A673 (cell line): ENCODE data around the gene C15orf62.

Experiments
- EZH2 ChIP-seq: fragments of 200-600 bp; sonication (generic); IDR thresholded peaks from 2 replicates; pipeline ENCODE4 v1.6.1; 2017; ENCODE audit warnings: borderline replicate concordance, low read depth, mild to moderate bottlenecking, mixed read lengths, antibody characterized with exemption, low read length; ENCODE audit not compliant: poor library complexity, severe bottlenecking
- TF ChIP-seq, protein P1 (sequence below): fragments of 300-800, 200-600 bp; sonication (generic); conservative IDR thresholded peaks from 2 replicates; pipeline ENCODE4 v1.5.1; 2017; ENCODE audit warnings: low read depth, mild to moderate bottlenecking, antibody characterized with exemption, low read length, moderate library complexity, mixed read lengths

DNA sequence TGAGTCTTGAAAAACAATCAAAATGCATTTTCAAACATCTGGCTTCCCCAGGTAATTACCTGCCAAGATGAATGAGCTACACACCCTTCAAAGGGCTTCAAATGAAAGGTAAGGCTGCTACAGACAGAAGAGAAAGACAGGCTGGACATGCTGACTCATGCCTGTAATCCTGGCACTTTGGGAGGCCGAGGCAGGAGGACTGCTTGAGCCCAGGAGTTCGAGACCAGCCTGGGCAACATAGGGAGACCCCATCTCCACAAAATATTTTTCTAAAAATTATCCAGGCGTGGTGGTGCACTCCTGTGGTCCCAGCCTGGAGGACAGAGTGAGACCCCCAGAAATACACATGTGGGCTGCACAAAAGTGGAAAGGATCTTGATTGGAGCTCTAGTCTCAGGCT is 22.6 kb downstream of the C15orf62 start:
- TF ChIP-seq, protein P1, sequence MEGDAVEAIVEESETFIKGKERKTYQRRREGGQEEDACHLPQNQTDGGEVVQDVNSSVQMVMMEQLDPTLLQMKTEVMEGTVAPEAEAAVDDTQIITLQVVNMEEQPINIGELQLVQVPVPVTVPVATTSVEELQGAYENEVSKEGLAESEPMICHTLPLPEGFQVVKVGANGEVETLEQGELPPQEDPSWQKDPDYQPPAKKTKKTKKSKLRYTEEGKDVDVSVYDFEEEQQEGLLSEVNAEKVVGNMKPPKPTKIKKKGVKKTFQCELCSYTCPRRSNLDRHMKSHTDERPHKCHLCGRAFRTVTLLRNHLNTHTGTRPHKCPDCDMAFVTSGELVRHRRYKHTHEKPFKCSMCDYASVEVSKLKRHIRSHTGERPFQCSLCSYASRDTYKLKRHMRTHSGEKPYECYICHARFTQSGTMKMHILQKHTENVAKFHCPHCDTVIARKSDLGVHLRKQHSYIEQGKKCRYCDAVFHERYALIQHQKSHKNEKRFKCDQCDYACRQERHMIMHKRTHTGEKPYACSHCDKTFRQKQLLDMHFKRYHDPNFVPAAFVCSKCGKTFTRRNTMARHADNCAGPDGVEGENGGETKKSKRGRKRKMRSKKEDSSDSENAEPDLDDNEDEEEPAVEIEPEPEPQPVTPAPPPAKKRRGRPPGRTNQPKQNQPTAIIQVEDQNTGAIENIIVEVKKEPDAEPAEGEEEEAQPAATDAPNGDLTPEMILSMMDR, result no peak
- TF ChIP-seq EZH2, result no peak
